Bronchial epithelial cell (primary cell): ENCODE data around the gene KCNJ12. TPM values are rescaled to one million over a fixed set of nuclear protein-coding genes. Genes with fewer than 3 reads are reported as not detected.

ENCODE experiments used
- DNase-seq: peaks from one replicate; pipeline ENCODE4 v3.0.0-alpha.2; 2010; ENCODE audit warnings: low read depth
- FAIRE-seq: peaks from 2 replicates; lab custom pipeline; 2011; peaks lifted over from hg19 to GRCh38; lab: Jason Lieb, UNC
- H3K27me3 ChIP-seq: 2 replicates; pipeline ENCODE4 v1.5.1; 2011; ENCODE audit warnings: low read length; ENCODE audit not compliant: control insufficient read depth, insufficient read depth
- H3K36me3 ChIP-seq: 2 replicates; pipeline ENCODE4 v1.5.1; 2011; ENCODE audit warnings: low read length; ENCODE audit not compliant: control insufficient read depth, insufficient read depth
- H3K4me3 ChIP-seq: 2 replicates; pipeline ENCODE4 v1.5.1; 2011; ENCODE audit warnings: mild to moderate bottlenecking, low read depth, low read length, control low read depth
- total RNA-seq: library from RNA; depleted of rRNA; stranded (reverse); fragments of >200 nt; gene quantifications from 2 replicates; pipeline ENCODE4 v1.2.1, GENCODE V29; 2014
- TF ChIP-seq, protein P1 (sequence below): IDR thresholded peaks from 2 replicates; pipeline ENCODE4 v1.5.1; 2011; ENCODE audit warnings: mild to moderate bottlenecking, moderate library complexity, low read length, control low read depth, inconsistent platforms; ENCODE audit not compliant: insufficient read depth, severe bottlenecking

KCNJ12 gene
- total RNA-seq, 1 donor from 2014 or later, result under 0.01 TPM

DNA sequence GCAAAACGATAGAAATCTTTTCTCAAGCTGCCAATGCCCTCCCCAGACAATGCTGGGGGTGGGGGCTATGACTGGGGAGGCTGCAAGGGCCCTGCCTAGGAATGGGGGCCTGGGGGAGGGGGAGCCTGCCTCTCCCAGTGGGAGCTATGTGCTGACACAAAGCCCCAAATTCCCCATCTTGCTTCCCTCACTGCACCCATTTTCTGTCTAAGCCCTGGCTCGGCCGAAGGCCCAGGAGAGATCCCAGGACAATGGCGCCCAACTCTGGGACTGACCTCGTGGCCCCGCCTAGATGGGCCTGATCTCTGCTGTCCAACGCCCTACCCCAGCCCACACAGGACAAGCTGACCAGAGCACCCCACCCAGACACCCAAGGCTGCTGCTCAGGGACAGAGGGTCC, 11.1 kb upstream of the KCNJ12 start:
- no peaks in the 10 kb centered on the region for H3K36me3 ChIP-seq
- TF ChIP-seq, protein P1, sequence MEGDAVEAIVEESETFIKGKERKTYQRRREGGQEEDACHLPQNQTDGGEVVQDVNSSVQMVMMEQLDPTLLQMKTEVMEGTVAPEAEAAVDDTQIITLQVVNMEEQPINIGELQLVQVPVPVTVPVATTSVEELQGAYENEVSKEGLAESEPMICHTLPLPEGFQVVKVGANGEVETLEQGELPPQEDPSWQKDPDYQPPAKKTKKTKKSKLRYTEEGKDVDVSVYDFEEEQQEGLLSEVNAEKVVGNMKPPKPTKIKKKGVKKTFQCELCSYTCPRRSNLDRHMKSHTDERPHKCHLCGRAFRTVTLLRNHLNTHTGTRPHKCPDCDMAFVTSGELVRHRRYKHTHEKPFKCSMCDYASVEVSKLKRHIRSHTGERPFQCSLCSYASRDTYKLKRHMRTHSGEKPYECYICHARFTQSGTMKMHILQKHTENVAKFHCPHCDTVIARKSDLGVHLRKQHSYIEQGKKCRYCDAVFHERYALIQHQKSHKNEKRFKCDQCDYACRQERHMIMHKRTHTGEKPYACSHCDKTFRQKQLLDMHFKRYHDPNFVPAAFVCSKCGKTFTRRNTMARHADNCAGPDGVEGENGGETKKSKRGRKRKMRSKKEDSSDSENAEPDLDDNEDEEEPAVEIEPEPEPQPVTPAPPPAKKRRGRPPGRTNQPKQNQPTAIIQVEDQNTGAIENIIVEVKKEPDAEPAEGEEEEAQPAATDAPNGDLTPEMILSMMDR, result no peak
- DNase-seq (no peak), FAIRE-seq (no peak)
- H3K27me3 ChIP-seq, result peaks cover 3% of the 10 kb centered on the region
- no peak overlapping the region for H3K4me3 ChIP-seq

DNA sequence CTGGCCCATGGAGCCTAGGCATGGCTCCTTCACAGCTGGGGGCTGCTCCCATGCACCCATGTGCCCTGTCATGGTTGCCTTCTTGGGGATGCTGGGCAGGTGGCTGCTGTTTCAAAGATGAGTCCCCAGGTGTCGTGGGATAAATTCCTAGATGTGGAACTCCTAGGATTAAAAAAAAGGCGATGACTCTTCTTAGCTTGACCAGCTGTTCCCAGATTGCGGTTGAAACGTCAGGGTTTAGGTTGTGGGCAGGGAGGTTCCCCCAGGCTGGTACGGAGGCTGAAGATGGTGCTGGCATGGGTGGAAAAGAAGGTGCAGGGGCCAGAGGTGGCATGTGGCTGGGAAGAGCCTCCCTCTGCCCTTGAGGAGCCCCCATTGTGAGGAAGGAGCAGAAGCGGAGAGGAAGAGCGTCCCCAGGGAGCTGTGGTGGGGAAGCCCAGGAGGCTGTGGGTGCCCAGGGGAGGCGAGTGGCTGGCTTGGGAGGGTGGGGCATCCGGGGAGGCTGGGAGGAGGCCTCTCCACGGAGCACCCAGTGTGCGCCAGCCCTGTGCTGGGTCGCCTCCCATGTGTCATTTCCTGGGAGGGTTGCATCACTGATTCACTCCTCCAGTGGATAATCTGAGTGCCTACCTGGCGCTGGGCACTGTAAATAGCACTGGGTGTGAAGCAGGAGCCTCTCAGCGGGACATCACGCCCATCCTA, 7.5 kb upstream of the KCNJ12 start:
- peaks cover 3% of the 10 kb centered on the region for H3K27me3 ChIP-seq
- TF ChIP-seq, protein P1, result no peak
- no peaks in the 10 kb centered on the region for H3K36me3 ChIP-seq
- peak; percentile 83 for FAIRE-seq
- peak; percentile 20 for DNase-seq
- no peak overlapping the region for H3K4me3 ChIP-seq

DNA sequence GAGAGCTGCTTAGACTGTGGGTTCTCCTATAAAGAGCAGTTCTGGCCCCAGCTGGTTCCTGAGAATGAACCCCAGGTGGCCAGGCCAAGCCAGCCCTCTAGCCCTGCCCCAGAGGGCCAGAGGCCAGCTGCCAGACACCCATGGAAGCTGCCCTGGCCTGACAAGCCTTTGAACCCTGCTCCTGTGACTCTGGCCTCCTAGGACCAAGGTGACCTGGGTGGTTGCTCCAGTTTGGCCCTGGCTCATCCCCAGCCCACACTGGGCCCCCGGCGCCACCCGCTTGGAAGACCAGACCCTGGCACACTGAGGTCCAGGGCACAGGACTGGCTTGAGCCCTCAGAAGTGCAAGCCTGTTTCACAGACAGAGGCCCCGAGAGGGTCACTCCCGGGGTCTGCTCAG, 6.8 kb upstream of the KCNJ12 start:
- Histone ChIP-seq H3K4me3 (no peak overlapping the region), H3K27me3 (peaks cover 3% of the 10 kb centered on the region), H3K36me3 (no peaks in the 10 kb centered on the region)
- TF ChIP-seq, protein P1, result no peak
- no peak for FAIRE-seq
- no peak for DNase-seq

- TF ChIP-seq, protein P1, result no peak
- Histone ChIP-seq H3K4me3 (no peak overlapping the region), H3K36me3 (no peaks in the 10 kb centered on the region), H3K27me3 (peaks cover 5% of the 10 kb centered on the region)
- DNase-seq (no peak), FAIRE-seq (no peak)
These were observed 5.7 kb upstream of the KCNJ12 start for GRCh38 chr17:21370430-21370829.

GRCh38 chr17:21371511-21372081, 4.6 kb upstream of the KCNJ12 start:
- H3K36me3 ChIP-seq, result no peaks in the 10 kb centered on the region
- FAIRE-seq (no peak), DNase-seq (no peak)
- TF ChIP-seq, protein P1, result no peak
- no peak overlapping the region for H3K4me3 ChIP-seq
- H3K27me3 ChIP-seq, result peaks cover 6% of the 10 kb centered on the region
